ENCODE measurements around the gene CENPX.

CENPX gene

DNA sequence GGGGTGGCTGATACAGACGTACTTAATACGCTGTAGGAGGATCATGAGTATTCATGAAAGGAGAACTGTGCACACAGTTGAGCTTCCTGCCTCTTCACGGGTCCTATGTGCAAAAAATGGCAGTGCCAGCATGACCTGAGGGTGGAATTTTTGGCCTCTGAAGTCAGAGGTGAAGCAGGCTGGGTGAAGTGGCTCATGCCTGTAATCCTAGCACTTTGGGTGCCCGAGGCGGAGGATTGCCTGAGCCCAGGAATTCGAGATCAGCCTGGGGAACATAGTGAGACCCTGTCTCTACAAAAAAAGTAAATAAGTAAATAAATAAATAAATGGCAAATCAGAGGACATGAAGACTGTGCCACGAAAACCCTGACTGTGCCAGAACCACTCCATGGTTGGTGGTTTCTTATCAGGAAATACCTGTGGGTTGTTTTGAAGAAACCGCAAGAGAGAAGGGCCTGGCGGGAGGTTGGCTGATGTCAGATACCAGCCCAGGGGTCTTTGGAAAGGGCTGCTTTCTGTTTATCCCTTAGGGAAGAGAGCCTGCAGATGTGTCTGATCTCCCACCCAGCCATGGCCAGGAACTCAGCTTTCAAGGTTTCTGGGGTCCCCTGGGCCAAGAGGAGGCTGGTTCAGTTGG lies 41.9 kb downstream of the CENPX start:
- no peak for DNase-seq (ENCODE audit: low read depth in 3 of 3)

DNA sequence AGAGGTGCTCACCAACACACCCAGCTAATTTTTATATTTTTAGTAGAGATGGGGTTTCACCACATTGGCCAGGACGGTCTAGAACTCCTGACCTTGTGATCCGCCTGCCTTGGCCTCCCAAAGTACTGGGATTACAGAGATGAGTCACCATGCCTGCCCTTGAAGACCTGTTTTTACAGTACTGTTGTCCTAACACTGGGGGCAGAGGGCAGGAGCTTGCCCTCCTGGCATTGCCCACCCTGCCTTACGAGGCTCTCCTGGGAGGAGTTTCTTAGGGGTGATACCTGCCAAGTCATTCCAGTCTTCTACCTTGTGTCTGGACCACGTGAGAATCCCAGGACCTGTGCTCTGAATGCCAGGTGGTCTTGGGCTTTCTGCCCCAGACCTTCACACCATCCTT lies 42.6 kb downstream of the CENPX start:
- DNase-seq (ENCODE audit: low read depth in 3 of 3) = no peak

DNA sequence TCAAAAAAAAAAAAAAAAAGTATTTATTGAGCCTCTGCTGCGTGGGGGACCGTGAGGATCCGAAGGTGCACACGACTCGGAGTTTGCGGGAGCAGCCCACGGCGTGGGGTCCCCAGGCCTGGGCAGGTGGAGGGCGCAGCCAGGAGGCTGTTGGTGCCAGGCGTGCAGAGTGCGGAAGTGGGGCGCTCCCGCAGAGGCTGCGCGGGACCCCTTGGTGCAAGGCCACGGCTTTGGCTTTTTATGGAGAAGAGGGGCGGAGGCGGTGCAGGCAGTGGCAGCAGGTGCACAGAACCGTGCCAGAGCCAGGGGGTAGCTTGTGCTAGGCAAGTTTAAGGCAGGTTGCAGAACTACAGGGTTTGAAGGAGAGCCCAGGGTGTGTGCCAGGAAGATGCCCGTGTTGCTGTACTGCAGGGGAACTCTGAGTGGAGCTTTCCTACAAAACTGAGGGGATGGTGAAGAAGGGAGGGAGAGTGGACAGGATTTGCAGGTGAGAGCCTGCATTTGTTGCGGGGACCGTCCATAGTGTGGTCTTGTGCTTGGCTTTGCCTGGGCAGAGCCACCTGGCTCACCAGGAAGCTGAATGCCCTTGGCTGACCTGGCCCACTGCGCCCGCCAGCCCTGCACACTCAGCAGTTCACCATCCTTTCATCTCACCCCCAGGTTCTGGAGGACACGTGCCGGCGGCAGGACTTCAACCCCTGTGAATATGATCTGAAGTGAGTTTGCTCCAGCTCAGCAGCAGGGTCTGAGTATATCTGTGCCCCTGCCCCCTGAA lies 44.0 kb downstream of the CENPX start:
- no peak for DNase-seq (ENCODE audit: low read depth in 3 of 3)

DNA sequence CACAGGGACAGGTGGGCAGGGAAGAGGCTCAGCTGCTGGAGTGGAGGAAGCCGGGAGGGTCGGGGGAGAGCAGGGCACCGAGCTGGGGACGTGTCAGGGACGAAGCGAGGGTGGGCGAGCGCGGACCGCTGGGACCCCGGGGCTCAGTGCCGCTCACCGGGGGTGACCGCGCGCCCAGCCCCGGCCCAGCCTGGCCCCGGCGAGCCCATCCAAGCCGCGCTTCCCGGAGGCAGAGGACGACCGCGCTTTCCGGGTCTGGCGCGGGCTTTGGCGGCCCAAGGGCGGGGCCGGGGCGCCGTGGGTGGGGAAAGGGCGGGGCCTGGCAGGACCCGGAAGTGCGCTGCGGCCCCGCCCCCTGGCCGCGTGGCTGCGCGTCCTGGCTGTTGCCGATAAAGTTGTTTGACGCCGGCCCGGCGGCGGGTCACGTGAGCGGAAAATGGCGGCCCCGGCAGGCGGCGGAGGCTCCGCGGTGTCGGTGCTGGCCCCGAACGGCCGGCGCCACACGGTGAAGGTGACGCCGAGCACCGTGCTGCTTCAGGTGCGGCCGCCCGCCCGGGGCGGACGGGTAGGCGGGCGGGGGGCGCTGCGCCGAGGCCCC lies 45.4 kb downstream of the CENPX start, which contains the start of gene ASPSCR1:
Gene ASPSCR1, plus strand, starts transcription at position 419 of the 598 bp plus-strand sequence. Its CDS starts 18 bp downstream, at position 437.
- peak; percentile 80 to 91 (median 87) for DNase-seq (ENCODE audit: low read depth in 3 of 3)

DNA sequence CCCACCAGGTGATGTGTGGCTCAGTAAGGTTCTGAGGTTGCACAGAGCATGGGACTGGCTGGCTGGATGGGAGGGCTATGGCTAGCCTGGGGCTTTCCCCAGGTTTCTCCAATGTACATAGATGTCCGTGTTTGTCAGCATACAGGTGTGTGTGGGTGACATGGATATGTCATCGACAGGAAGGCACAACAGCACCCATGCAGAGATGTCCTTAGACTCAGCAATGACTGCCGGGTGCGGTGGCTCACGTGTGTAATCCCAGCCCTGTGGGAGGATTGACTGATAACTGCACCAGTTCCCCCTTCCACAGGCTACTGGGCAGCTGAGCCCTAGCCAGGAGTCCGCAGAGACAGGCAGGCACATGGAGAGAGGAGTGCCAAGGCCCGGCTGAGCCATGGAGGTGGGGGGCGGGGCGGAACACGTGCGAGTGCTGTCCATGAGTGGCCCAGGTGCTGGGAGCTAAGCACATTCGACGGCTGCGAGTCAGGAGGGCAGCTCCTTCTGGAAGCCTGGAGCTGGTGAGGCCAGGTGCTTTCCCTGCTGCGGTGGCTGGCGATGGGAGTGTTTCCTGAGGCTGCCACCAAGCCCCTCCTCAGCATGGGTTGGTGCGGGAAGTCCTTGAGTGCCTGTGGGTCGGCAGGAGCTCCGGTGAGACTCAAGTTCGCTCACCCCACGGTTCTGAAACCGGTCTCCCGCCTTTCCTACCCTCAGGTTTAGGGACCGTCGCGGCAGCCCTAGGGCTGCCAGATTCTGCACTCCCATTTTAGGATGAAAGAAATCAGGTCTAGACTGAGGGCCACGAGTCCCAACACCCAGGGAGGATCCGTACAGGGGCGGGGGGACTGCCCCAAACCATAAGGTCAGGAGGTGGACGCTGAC lies 46.1 kb downstream of the CENPX start:
- peak in 1 of 3 donors; percentile 49 for DNase-seq (ENCODE audit: low read depth in 3 of 3)

DNA sequence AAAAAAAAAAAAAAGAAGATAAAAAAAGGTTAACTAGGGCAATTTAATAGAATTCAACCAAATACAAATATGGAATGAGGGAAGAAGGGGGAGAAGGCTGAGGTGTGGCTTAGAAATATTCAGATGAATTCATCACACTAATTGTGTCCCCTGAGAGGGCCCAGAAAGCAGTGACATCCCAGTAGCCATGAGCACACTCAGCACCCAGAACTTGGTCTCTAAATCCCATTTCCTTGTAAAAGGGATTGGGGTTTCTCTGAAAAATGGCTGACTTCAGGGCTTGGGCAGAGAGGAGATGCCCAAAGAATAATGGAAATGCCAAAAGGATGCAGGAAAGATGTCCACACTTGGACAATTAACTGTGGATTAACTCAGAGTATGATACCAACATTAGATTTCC lies 49.2 kb downstream of the CENPX start:
- DNase-seq (ENCODE audit: low read depth in 3 of 3) = no peak

DNA sequence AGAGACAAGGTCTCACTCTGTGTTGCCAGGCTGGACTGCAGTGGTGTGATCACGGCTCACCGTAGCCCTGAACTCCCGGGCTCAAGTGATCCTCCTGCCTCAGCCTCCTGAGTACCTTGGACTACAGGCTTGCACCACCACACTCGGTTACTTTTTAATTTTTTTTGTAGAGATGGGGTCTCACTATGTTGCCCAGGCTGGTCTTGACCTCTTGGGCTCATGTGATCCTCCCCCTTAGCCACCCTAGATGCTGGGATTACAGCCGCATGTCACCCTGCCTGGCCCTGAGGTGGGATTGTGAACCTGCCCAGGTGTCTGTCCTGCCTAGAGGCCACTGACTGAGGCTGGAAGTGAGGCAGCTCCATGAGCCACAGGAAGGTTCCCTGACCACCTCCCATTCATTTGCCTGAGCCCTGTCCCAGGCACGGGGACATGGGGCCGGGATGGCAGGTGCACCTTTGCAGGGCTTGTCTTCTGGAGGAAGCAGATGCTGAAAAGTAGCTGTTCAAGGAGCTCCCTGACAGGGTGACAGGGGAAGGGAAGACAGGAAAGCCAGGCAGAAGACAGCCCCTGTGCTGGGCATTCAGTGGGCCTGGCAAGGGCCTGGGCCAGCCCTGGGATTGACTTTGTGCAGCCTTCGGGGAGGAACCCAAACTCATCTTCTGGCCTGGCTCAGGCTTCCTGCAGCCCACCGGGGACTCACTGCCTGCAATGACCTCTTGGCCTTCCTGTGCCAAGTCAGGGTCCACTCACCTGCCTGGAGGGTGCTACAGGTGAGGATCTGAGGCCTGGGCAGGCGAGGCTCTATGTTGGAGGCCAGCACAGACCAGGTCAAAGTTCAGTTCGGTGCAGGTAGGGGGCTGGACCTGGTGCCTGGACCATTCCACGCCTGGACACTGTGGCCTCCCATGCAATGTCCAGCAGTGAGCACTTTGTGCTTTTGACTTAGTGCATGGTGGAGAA lies 53.5 kb downstream of the CENPX start:
- no peak for DNase-seq (ENCODE audit: low read depth in 3 of 3)

Measured in stimulated activated CD4-positive, alpha-beta T cell treated with anti-CD3 and anti-CD28 coated beads, TNF-alpha, amount 100 ng/mL, for 48 hours (primary cell).